Testis (tissue), 3 donors: ENCODE measurements around the gene WDR82. TPM values are rescaled to one million over a fixed set of nuclear protein-coding genes. Genes with fewer than 3 reads are reported as not detected.
A peak's percentile ranks its signal among the peaks of the same experiment; 100 is the strongest.

Source experiments
- DNase-seq: peaks from one replicate; pipeline ENCODE4 v3.0.0-alpha.2; 2019
- H3K27ac ChIP-seq, 2 donors: fragments of 200-600 bp; sonication (generic); one replicate each; pipeline ENCODE4 v1.5.1; 2019
- H3K27me3 ChIP-seq: fragments of 200-600 bp; sonication (generic); one replicate; pipeline ENCODE4 v1.5.1; 2019
- H3K36me3 ChIP-seq: fragments of 200-600 bp; sonication (generic); one replicate; pipeline ENCODE4 v1.5.1; 2017; ENCODE audit warnings: low read depth; ENCODE audit errors: missing control alignments
- H3K4me1 ChIP-seq: fragments of 200-600 bp; sonication (generic); one replicate; pipeline ENCODE4 v1.5.1; 2019
- H3K4me3 ChIP-seq, 2 donors: fragments of 200-600 bp; sonication (generic); one replicate each; pipeline ENCODE4 v1.5.1; 2017 to 2019
- H3K9me3 ChIP-seq: fragments of 200-600 bp; sonication (generic); one replicate; pipeline ENCODE4 v1.5.1; 2017
- CTCF ChIP-seq, 3 experiments: fragments of 450-650 bp in 2 of 3; fragments of 200-600 bp in 1 of 3; sonication (generic) in 1 of 3; IDR thresholded peaks; one replicate each; pipeline ENCODE4 v1.5.1; 2016 to 2019; ENCODE audit warnings: antibody characterized with exemption in 3 of 3, mild to moderate bottlenecking in 2 of 3, moderate library complexity in 1 of 3
- POLR2A ChIP-seq: fragments of 450-650 bp; IDR thresholded peaks from one replicate; pipeline ENCODE4 v1.6.1; 2017; ENCODE audit warnings: antibody characterized with exemption, mild to moderate bottlenecking, moderate library complexity
- WGBS, 2 donors: methylation state at CpG; one replicate each; pipeline ENCODE4 v1.1.5; 2018; 5-methylcytosine and 5-hydroxymethylcytosine counted together
- intact Hi-C: fragments of 100-400 bp; cut with DNase I; formaldehyde crosslinking; loops from one replicate; pipeline ENCODE4 v1.15.1; 2023; ENCODE audit warnings: low total_unique reads
- polyA plus RNA-seq: library from polyadenylated mRNA; stranded (reverse); fragments of 350-450 nt; fragmentation: Illumina TruSeq; extraction: RNeasy Lipid Tissue Mini Kit (QIAGEN cat#74804); gene quantifications from one replicate; pipeline ENCODE4 v1.2.3, GENCODE V29; 2014; ENCODE audit warnings: low read depth, low replicate concordance; ENCODE audit not compliant: insufficient read depth
- total RNA-seq, 2 donors: library from RNA; depleted of rRNA; stranded (reverse); fragments of >200 nt; gene quantifications; one replicate each; pipeline ENCODE4 v1.2.3, GENCODE V29; 2016

Gene WDR82
- total and polyA plus RNA-seq, 3 donors from 2014 or later: 76.1 to 85.7 (median 80.9) TPM

GRCh38 chr3:52281981-52282801, 3.7 kb upstream of the WDR82 start:
- Histone ChIP-seq H3K9me3 (no peaks in the 10 kb centered on the region), H3K36me3 (no peaks in the 10 kb centered on the region), H3K27me3 (no peaks in the 10 kb centered on the region), H3K4me1 (peaks cover 33% of the 10 kb centered on the region), H3K27ac (peak overlapping the region; percentile 64 to 68), H3K4me3 (no peak overlapping the region)
- intact Hi-C loops: no loop called here
- no peak for DNase-seq
- WGBS, 2 donors: 73 to 75% methylated on average over 8 of the region's 8 CpGs
- TF ChIP-seq POLR2A (no peak), CTCF (IDR thresholded peaks at IDR 0.05) (no peak)

- TF ChIP-seq POLR2A (no peak), CTCF (IDR thresholded peaks at IDR 0.05) (no peak)
- peaks cover 42% of the 10 kb centered on the region for H3K4me1 ChIP-seq
- peak overlapping the region; percentile 88 to 99 for H3K27ac ChIP-seq
- no peaks in the 10 kb centered on the region for H3K9me3 ChIP-seq
- 11 to 17% methylated on average over 6 of the region's 6 CpGs for WGBS, 2 donors
- intact Hi-C loops: no loop called here
- no peaks in the 10 kb centered on the region for H3K27me3 ChIP-seq
- H3K4me3 ChIP-seq: no peak overlapping the region
- no peaks in the 10 kb centered on the region for H3K36me3 ChIP-seq
- DNase-seq: no peak
Measured at GRCh38 chr3:52280050-52280461, 1.6 kb upstream of the WDR82 start.

GRCh38 chr3:52279596-52279995, 1.1 kb upstream of the WDR82 start:
- DNase-seq: no peak
- TF ChIP-seq CTCF (IDR thresholded peaks at IDR 0.05): no peak
- no peak for TF ChIP-seq POLR2A
- intact Hi-C loops: no loop called here
- H3K27ac ChIP-seq: peak overlapping the region; percentile 88 to 99
- WGBS, 2 donors: 15 to 16% methylated on average over 2 of the region's 2 CpGs
- no peaks in the 10 kb centered on the region for H3K27me3 ChIP-seq
- no peak overlapping the region for H3K4me3 ChIP-seq
- peaks cover 42% of the 10 kb centered on the region for H3K4me1 ChIP-seq
- no peaks in the 10 kb centered on the region for H3K36me3 ChIP-seq
- no peaks in the 10 kb centered on the region for H3K9me3 ChIP-seq

- intact Hi-C loops: no loop called here
- Histone ChIP-seq H3K4me3 (peak overlapping the region; percentile 71 to 86), H3K27ac (peak overlapping the region; percentile 88 to 99), H3K4me1 (peaks cover 37% of the 10 kb centered on the region), H3K27me3 (no peaks in the 10 kb centered on the region), H3K36me3 (peaks cover 4% of the 10 kb centered on the region), H3K9me3 (no peaks in the 10 kb centered on the region)
- 0% methylated on average over 30 to 42 of the region's 54 CpGs for WGBS, 2 donors
- peak; percentile 60 for DNase-seq
- TF ChIP-seq POLR2A: no peak
- TF ChIP-seq CTCF (IDR thresholded peaks at IDR 0.05): peak in 1 of 3 experiments; percentile 7
Measured at GRCh38 chr3:52277972-52278509, 408 bp downstream of the WDR82 start.
